Neural cell (in vitro differentiated cells): ENCODE data around the gene PADI2. TPM values are rescaled to one million over a fixed set of nuclear protein-coding genes. Genes with fewer than 3 reads are reported as not detected.

Experiments
- H2AFZ ChIP-seq: fragments of 200-600, 300-800 bp; sonication (generic), shearing (Covaris generic); 2 replicates; pipeline ENCODE4 v1.6.0; 2014; ENCODE audit warnings: low read depth, mild to moderate bottlenecking, antibody characterized with exemption, low read length, moderate library complexity
- H3F3A ChIP-seq: fragments of 200-600 bp; shearing (Covaris generic); 2 replicates; pipeline ENCODE4 v1.6.1; 2016; ENCODE audit warnings: mild to moderate bottlenecking, moderate library complexity, mixed read lengths, antibody characterized with exemption, low read length; ENCODE audit not compliant: insufficient read depth, poor library complexity, severe bottlenecking
- H3K27ac ChIP-seq: fragments of 200-600, 300-800 bp; sonication (generic), shearing (Covaris generic); 2 replicates; pipeline ENCODE4 v1.5.1; 2014; ENCODE audit warnings: mild to moderate bottlenecking, low read length, moderate library complexity
- H3K27me3 ChIP-seq: fragments of 300-800, 200-600 bp; sonication (generic), shearing (Covaris generic); 2 replicates; pipeline ENCODE4 v1.6.0; 2014; ENCODE audit warnings: mild to moderate bottlenecking, low read depth, low read length, moderate library complexity; ENCODE audit not compliant: insufficient read depth
- H3K36me3 ChIP-seq: fragments of 300-800, 200-600 bp; sonication (generic), shearing (Covaris generic); 2 replicates; pipeline ENCODE4 v1.5.1; 2014; ENCODE audit warnings: mild to moderate bottlenecking, antibody characterized with exemption, low read length, moderate library complexity; ENCODE audit not compliant: insufficient read depth
- H3K4me2 ChIP-seq: fragments of 300-800, 200-600 bp; sonication (generic), shearing (Covaris generic); 2 replicates; pipeline ENCODE4 v1.6.0; 2014; ENCODE audit warnings: mild to moderate bottlenecking, low read length
- H3K4me3 ChIP-seq: fragments of 300-800, 200-600 bp; sonication (generic), shearing (Covaris generic); 2 replicates; pipeline ENCODE4 v1.5.1; 2014; ENCODE audit warnings: mild to moderate bottlenecking, low read length, moderate library complexity
- H3K79me2 ChIP-seq: fragments of 200-600 bp; shearing (Covaris generic); replicated peaks from 2 replicates; pipeline ENCODE4 v1.6.0; 2014; ENCODE audit warnings: mild to moderate bottlenecking, low read length, moderate library complexity; ENCODE audit not compliant: insufficient read depth
- H3K9ac ChIP-seq: fragments of 300-800, 200-600 bp; sonication (generic), shearing (Covaris generic); 2 replicates; pipeline ENCODE4 v1.6.1; 2016; ENCODE audit warnings: mild to moderate bottlenecking, low read length, mixed read lengths
- H3K9me2 ChIP-seq: fragments of 200-600 bp; shearing (Covaris generic); 2 replicates; pipeline ENCODE4 v1.6.1; 2016; ENCODE audit warnings: mild to moderate bottlenecking, low read length, mixed read lengths; ENCODE audit not compliant: insufficient read depth
- H3K9me3 ChIP-seq: fragments of 200-600, 300-800 bp; sonication (generic), shearing (Covaris generic); 2 replicates; pipeline ENCODE4 v1.6.1; 2016; ENCODE audit warnings: mild to moderate bottlenecking, mixed run types, low read length, moderate library complexity, mixed read lengths
- H4K20me1 ChIP-seq: fragments of 200-600 bp; shearing (Covaris generic); 2 replicates; pipeline ENCODE4 v1.6.1; 2016; ENCODE audit warnings: mild to moderate bottlenecking, mixed run types; ENCODE audit not compliant: insufficient read depth
- MXI1 ChIP-seq: fragments of 450-650 bp; conservative IDR thresholded peaks from 2 replicates; pipeline ENCODE4 v1.6.1; 2014; ENCODE audit warnings: antibody characterized with exemption, mild to moderate bottlenecking; ENCODE audit not compliant: poor library complexity, severe bottlenecking
- POLR2AphosphoS5 ChIP-seq: IDR thresholded peaks from 2 replicates; pipeline ENCODE4 v1.6.1; 2012
- polyA plus RNA-seq: library from polyadenylated mRNA; depleted of rRNA; stranded (reverse); fragments of >200 nt; gene quantifications from 2 replicates; pipeline ENCODE4 v1.2.3, GENCODE V29; 2014

PADI2 gene
- polyA plus RNA-seq, 1 donor from 2014 or later: 1.6 TPM

- Histone ChIP-seq H3K9ac (no peak overlapping the region), H3K4me3 (no peak overlapping the region), H3K9me2 (no peaks in the 10 kb centered on the region), H3K27ac (no peak overlapping the region), H4K20me1 (no peaks in the 10 kb centered on the region), H3K36me3 (peaks cover 19% of the 10 kb centered on the region), H3K79me2 (no peaks in the 10 kb centered on the region), H2AFZ (no peak overlapping the region), H3K9me3 (no peaks in the 10 kb centered on the region), H3K27me3 (no peaks in the 10 kb centered on the region), H3K4me2 (no peak overlapping the region), H3F3A (no peaks in the 10 kb centered on the region)
- TF ChIP-seq POLR2AphosphoS5 (no peak), MXI1 (no peak)
Observed at GRCh38 chr1:17017435-17017834, 101.8 kb downstream of the PADI2 start.

Other genes starting within 250 kb of the PADI2 start
- gene RNU1-2, start 223.5 kb downstream of the PADI2 start, polyA plus RNA-seq: under 0.01 TPM in 1 of 2 replicates, not detected in the other
- 23.6 and 26.3 TPM in 2 replicates for gene CROCC, start 197.5 kb downstream of the PADI2 start, polyA plus RNA-seq
- 68.4 and 80.8 TPM in 2 replicates for gene MFAP2, start 138.8 kb downstream of the PADI2 start, polyA plus RNA-seq
- 43.3 and 72.3 TPM in 2 replicates for gene ATP13A2, start 107.5 kb downstream of the PADI2 start, polyA plus RNA-seq
- 113 and 129 TPM in 2 replicates for gene SDHB, start 65.4 kb downstream of the PADI2 start, polyA plus RNA-seq
- gene PADI1, start 85.7 kb upstream of the PADI2 start, polyA plus RNA-seq: 0.44 and 0.66 TPM in 2 replicates
- not detected in 2 replicates for gene PADI3, start 129.6 kb upstream of the PADI2 start, polyA plus RNA-seq
- gene PADI4, start 188.7 kb upstream of the PADI2 start, polyA plus RNA-seq: not detected in 2 replicates